ENCODE results near the gene GALK2.

- TF ChIP-seq EZH2phosphoT487 (IDR thresholded peaks at IDR 0.05; ENCODE audit: borderline replicate concordance, low read depth, low read length) (no peak), CTCF (conservative IDR thresholded peaks at IDR 0.05; ENCODE audit: low read length) (no peak)
These were observed 157.9 kb downstream of the GALK2 start for GRCh38 chr15:49327927-49328326.

All from OCI-LY7 (cell line).